HG03378 (cell line): Measurements from ENCODE around the gene MANBA.

ENCODE experiments used
- ATAC-seq: cut with Tn5 transposase; IDR thresholded peaks from one replicate; pipeline ENCODE4 v1.9.1; 2021; ENCODE audit warnings: mild to moderate bottlenecking, moderate library complexity; ENCODE audit not compliant: unreplicated experiment

Gene MANBA

DNA sequence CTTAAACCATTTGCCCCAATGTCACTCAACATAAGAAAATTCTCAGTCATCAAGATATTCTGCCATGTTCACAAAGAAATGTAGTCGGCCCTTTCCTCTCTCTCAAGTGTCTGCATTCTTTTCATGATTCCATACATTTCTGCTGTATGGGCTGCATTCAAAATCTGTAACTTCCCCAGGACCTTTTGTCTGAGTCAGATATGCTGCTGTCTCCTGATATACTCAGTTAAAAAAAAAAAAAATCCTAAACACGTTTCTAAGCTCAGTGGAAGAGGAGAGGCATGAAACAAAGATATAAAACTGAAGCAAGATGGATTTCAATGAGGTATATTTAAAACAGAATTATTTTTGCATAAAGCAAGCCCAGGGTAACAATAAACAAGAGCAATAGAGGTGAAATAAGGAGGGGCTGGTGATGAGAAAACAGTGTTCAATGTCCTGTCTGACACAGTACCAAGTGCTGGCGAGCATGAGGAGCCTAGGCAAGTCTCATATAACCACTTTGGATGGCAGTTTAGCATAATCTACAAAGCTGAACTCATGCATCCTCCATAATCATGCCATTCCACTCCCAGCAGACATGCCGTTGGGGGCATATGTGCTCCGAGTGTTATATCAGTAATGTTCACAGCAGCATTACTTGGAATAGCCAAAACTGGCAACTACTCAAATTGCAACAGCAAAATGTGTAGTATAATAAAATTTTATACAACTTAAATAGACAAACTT, 76.7 kb downstream of the MANBA start:
- ATAC-seq, result no peak

DNA sequence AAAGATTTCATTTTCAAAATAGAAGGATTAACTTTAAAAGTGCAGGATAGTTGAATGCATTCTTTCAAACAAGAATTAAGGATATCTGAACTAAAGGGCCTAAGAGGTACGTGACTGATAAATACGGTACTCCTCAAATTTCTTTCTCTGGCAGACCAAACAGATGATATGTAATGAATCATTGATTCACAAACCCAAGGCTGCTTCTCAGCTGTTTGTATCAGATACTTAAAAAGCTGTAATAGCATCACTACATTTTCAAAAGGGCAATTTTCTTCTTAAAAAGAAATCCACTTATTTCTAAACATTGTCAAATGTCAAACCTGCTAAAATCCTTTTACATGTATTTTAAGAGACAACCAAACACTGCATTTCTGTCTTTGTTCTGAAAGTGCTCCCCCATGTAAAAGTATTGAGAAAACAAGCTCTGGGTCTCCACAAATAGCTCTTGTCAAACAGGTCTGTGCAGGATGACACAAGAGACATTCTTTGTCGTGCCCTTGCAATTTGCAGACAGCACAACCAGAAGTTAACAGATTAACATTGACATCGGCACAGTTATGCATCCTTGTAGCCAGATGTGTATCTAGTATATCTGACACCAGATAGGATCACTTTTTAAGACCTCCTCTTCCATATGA, 82.0 kb downstream of the MANBA start:
- no peak for ATAC-seq

GRCh38 chr4:102678107-102678506, 82.7 kb downstream of the MANBA start:
- ATAC-seq, result no peak

GRCh38 chr4:102675141-102675540, 85.6 kb downstream of the MANBA start:
- ATAC-seq, result no peak

- ATAC-seq, result no peak
These were observed 93.8 kb downstream of the MANBA start for GRCh38 chr4:102667001-102667400.

DNA sequence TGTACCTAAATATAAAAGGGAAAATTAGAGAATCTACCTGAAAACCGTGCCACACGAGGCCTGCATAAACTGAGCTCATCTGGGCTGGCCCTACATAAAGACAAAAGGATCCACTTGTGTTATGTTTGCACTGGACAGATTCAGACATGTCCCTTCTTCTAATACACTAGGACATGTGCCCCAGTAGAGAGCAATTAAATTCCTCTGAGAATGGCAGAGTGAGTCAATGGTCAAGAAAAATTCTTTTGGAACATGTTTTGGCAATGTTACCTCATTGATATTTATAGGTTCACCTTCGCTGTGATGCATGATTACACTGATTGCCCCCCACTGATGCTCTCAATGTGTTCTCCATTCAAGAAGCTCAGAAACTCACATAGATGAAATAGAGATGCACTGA, 95.2 kb downstream of the MANBA start:
- ATAC-seq, result no peak

GRCh38 chr4:102663073-102663472, 97.7 kb downstream of the MANBA start:
- ATAC-seq, result no peak

GRCh38 chr4:102657206-102657605, 103.6 kb downstream of the MANBA start:
- ATAC-seq, result no peak

DNA sequence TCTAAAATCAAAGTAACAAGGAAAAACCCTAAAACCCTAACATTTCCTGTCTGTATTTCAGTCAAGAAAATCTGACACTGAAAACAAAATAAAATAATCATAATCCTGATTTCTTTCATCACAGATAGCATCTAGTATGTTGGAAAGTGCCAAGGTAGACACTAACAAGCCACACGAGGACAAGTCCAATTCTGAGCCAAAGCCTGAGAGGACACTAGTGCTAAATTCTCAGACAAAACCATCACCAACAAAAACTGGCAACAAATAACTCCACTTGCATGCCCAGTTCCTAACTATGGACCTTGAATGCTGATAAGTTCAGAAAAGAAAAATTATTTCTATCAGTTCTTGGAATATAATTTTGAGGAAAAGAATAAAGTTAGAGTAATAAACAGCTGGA, 113.7 kb downstream of the MANBA start:
- ATAC-seq, result no peak

GRCh38 chr4:102642631-102643298, 118.0 kb downstream of the MANBA start:
- ATAC-seq, result no peak

DNA sequence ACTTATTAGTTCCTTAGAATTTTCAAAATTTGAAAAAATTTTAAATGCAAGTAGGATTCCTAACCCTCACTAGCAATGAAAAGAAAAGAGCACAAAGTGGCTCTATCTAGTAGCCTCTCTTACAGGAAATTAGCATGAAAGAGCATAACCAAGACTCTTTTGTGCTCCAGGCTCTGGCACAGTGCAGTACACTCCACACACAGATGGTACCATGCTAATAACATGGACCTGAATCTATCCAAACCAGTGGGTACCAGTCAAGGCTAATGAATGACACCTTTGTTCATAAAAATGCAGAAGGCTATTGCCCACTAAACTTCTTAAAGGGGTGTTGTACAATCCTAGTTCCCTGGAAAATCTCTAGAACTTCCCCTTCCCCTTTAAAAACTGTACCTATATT, 119.0 kb downstream of the MANBA start:
- ATAC-seq, result no peak

DNA sequence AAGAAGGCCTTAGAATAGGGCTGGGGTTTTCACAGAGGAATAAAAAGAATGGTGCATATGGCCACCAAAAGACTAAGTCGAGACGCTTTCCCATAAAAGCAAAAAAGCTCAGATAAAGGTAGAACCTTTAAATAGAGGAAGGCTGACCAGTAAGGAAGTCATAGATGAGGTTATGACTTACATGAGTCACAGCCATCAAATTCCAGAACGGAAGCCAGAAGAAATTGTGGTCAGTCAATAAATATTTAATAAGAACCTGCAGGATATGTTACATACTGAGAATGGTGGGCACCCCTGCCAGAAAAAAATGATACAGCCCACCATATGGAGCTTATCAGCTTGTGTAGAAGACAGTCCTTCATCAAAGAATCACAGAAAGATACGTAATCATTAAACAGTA, 120.1 kb downstream of the MANBA start:
- ATAC-seq, result no peak

DNA sequence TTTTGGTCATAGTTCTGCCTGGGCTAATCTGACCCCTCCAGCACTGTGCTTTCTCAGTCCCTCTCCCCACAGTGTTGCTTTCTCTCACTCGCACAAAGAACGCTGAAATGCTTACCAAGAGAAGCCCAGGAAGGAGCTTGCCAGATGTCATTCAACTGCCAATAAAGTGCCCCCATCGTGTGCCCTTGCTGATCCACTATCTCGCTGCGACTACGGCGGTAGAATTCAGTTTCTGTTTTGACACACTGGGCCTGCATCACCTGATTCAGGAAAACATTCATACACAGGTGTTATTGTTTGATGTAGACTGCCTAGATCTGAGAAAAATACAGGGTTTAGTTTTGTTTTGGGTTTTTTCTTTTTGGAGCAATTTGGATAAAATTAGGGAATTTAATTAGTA, 121.2 kb downstream of the MANBA start:
- no peak for ATAC-seq

GRCh38 chr4:102638621-102639020, 122.1 kb downstream of the MANBA start:
- ATAC-seq, result no peak

DNA sequence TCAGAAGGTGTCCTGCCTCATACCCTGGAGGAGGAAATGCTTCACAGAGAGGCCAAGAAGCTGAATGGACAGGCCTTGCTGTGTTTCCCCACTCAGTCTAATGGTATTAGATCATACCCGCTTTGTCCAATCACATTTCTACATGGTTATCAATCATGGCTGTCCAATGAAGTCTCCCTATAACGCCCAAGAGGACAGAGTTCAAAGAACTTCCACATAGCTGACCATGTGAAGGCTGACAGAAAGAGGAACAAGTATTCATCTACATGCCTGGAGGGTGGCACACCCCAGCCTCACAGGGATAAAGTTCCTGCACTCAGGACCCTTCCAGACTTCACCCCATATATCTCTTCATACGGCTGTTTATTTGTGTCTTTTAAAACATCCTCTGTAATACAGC, 123.4 kb downstream of the MANBA start:
- no peak for ATAC-seq

DNA sequence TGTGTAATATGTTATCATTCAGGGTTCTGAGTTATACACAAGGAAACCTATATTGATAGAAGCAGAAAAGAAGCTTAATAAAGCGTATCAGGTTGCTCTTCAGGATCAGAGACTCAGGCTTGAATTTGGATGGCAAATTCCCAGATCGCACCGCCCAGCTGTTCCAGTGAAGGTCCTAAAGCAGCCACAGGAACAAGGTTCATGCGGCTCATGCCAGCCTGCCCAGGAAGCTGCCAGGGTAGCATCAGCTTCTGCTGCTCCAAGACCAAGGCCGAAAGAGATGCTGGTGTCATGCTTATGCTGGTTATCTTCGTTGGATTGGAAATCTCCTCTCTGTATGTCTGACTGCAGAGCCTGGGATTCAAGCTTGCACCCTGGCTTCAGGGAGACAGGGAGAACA, 127.7 kb downstream of the MANBA start:
- no peak for ATAC-seq

DNA sequence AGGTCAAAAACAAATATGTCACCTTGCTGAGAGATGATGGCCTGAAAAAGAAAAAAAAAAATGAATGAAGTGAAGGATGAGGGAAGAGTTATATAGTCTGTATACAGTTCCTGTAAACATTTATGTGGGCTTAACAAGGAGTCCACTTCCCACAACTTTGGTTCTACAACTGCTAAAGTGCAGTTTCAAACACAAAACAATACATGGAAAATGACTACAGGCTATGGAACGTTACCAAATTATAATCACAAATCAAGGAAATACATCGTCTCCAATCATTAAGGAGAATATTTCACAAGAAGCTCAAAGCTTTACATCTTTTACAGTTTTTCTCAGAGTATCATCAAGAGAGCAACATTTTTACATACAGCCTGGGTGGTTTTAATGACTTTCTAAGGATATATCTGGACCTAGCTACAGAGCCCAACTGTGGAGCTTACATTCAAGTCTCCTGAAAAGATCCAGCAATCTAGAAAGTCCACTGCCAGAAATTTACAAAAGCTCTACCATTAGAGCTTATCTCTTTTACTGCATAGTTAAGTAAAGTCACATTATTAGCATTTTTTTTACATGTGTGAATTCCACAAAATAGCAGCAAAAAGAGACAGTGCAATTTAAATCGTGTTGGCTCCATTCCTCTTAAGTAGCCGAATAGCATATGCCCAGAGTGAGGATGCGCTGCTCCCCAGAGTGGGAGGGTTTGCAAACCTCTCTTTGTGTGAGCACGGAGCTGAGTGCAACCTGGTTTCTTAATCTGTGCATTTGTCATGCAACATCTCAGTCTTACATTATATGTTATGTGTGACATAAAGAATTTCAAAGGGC, 128.3 kb downstream of the MANBA start:
- no peak for ATAC-seq

GRCh38 chr4:102631616-102632015, 129.2 kb downstream of the MANBA start:
- ATAC-seq, result no peak

DNA sequence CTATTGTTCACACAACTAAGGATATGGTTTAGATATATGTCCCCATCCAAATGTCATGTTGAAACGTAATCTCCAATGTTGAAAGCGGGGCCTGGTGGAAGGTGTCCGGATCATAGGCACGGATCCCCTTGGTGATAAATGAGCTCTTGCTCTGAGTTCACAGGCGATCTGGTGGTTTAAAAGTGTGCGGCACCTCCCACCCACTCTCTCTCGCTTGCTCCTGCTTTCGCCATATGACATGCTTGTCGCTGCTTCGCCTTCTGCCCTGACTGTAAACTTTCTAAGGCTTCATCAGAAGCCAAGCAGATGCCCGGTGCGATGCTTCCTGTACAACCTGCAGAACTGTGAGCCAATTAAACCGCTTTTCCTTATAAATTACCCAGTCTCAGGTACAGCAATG, 131.1 kb downstream of the MANBA start:
- no peak for ATAC-seq

DNA sequence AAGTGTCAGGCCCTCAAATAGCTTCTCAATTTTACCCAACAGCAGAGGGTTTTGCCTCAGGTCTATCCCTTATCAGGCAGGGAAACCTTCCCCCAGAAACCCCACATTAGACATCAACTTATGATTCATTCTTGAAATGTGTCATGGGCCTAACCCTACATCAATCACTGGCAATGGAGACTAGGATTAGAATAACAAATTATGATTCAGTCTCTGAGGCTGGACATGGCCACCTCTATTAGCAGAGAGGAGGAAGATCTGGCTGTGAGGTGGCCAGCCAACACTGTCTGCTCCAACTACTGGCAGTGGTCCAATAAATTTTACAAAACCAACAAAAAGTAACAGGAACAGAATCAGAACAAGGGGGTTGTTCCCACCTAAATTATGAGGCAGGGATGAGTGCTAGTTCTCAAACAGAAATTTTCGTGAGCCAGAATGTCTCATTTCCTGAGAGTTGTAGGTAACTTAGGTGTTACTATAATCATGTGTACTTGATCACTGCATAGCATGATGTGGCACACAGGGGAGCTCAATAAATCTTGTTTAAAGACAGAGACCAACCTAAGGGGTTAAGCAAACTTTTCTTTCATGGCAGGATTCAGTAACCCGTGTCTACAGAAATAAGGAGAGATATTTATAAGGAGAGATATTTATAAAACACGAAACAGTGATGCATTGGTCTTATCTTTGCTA, 132.8 kb downstream of the MANBA start:
- ATAC-seq, result peak; percentile 48
